GM15510 (cell line): ENCODE measurements around the gene POLR1B.

Experiments used
- POLR2A ChIP-seq: IDR thresholded peaks from 3 replicates; pipeline ENCODE4 v1.6.1; 2011; ENCODE audit warnings: borderline replicate concordance; ENCODE audit not compliant: insufficient read length; ENCODE audit errors: extremely low read depth

POLR1B gene

DNA sequence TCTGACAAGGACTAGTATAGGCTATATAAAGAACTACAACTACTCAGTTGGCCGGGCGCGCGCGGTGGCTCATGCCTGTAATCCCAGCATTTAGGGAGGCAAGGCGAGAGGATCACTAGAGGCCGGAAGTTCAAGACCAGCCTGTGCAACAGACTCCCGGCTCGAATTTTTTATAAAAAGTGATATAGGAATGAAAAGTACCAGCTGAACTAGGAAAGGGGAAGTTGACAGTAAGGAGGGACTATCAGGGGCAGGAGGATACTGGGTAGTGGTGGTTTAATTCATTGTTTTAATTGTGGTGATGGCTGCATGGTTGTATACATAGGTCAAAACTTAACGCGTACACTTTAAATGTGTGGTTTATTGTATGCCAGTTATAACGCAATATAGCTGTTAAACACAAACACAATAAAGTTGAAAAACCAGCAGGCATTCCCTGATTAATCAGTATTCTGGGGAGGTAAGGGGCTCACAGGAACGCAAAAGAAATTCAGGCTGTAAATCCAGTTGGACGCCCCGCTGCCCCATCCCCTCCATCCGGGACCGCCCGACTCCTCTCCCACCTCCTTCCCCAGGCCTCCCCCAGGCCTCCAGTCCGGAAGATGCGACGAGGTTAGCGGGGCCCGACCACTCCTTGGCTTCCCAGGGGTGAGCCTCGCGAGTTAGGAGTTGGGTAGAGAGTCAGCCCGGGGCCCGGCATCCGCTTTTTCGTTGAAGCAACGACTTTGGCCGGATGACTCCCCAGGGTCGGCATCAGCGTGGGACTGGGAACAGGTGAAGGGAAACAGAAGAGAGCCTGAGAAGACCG is 746 bp upstream of the POLR1B start:
- peak; percentile 76 for TF ChIP-seq POLR2A

DNA sequence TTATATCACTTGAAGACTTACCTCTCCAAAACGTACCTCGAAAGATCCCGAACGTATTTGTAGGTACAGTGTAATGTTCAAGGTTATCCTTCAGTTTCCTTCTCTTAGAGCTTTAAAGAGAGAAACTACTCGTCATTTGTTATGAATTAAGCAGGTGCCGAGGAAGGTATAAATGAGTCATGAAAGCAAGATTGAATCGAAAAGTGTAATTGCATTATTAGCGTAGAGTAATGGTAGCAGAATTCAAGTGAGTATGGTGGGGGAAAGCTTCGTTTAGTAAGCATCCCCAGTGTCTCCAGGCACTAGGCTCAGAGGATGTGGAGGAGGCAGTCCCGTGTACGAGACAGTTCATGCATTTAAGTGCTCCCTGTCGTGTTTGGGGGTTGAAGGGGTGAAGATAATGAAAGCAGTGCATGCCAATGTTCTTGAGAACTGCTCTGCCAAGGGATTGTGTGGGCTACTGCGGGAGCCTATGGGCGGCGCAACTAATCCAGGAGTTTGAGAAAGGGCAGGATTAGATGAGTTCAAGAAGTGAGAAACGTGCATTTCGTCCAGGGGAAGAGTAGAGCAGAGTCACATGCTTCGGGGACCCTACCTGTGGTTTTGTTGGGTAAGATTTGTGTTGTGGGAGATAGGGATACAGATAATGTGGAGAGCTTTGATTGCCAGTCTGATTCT is 858 bp downstream of the POLR1B start:
- TF ChIP-seq POLR2A = no peak

- no peak for TF ChIP-seq POLR2A
These were observed 5.1 kb downstream of the POLR1B start for GRCh38 chr2:112547333-112547732.

GRCh38 chr2:112548980-112549379 is 6.7 kb downstream of the POLR1B start:
- TF ChIP-seq POLR2A = no peak

DNA sequence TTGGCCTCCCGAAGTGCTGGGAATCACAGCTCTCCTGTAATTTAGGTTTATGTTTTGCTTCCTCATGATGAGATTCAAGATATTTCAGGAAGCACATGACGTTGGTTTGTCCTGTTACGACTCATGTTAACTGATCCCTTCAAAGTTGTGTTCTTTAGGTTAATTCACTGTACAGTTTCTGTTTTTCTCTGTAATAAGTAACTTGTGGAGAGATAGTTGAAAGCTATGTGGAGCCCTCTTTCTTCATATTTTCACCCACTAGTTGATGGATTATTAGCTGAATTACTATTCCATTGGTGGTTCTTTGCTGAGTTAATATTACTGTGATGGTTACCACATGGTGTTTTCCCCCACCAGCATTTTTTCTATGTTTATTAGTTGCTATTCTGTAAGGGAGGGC is 23.8 kb downstream of the POLR1B start:
- no peak for TF ChIP-seq POLR2A

DNA sequence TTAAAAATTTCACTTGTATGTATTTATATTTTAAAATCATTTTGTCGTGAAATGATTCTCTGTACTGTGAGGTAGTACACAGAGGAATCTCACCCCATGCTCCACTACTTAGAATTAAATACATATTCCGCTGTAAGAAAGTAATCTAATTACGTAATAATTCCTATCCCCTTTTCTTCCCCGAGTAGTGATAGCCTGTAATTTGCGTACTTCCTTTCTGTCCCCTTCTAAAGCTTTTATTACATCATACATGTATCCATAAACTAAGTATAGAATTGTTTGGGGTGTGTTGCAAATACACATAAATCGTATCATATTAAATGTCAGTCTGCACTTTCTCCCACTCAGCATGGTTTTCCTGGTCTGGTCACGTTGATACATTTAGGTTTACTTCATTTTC is 29.7 kb downstream of the POLR1B start:
- no peak for TF ChIP-seq POLR2A

GRCh38 chr2:112577756-112578155 is 35.5 kb downstream of the POLR1B start:
- TF ChIP-seq POLR2A = no peak

DNA sequence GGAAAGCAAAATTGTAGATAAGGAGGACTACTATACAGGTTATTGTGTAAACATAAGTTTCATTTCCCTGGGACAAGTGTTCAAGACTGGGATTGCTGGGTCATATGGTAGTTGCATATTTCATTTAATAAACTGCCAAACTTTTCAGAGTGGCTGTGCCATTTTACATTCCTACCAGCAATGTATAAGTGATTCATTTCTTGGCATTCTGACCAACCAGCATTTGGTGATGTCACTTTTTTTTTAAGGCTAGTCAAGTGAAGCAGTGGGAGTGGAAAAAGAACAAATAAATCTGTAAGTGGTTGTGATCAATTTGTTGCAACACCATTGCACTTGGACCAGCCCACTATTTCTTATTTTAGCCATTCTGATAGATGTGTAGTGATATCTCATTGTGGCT is 37.0 kb downstream of the POLR1B start:
- TF ChIP-seq POLR2A = no peak

GRCh38 chr2:112580084-112580483 is 37.8 kb downstream of the POLR1B start:
- TF ChIP-seq POLR2A = no peak

GRCh38 chr2:112582314-112582746 is 40.1 kb downstream of the POLR1B start:
- no peak for TF ChIP-seq POLR2A

DNA sequence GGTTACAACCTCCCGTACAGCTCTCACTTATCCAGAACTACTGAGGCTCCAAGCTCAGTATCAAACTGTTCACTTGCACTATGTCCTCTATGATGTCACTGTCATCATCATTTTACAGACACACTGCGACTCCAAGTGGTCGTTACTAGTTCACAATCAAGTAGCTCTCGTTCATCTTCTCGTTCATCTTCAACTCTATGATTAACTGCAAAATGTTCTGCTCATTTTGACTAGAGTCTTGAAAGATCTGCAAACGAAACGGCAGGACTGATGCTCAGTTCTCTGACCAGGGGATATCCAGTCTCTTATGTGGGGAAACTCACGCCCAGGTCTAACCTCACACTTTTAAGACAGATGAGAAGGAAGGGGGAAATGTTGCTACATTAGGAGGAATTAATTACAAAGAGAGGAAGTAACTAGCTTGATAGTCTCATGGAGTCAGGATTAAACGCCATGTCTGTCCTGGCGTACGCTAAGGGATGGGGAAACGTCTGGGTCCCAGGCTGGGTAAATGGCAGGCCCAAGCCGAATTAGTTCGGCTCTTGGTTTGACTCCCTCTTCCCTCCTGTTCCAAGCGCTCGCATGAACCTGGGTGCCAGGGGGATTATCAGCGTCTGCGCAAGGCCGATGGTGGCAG is 41.4 kb downstream of the POLR1B start:
- no peak for TF ChIP-seq POLR2A

DNA sequence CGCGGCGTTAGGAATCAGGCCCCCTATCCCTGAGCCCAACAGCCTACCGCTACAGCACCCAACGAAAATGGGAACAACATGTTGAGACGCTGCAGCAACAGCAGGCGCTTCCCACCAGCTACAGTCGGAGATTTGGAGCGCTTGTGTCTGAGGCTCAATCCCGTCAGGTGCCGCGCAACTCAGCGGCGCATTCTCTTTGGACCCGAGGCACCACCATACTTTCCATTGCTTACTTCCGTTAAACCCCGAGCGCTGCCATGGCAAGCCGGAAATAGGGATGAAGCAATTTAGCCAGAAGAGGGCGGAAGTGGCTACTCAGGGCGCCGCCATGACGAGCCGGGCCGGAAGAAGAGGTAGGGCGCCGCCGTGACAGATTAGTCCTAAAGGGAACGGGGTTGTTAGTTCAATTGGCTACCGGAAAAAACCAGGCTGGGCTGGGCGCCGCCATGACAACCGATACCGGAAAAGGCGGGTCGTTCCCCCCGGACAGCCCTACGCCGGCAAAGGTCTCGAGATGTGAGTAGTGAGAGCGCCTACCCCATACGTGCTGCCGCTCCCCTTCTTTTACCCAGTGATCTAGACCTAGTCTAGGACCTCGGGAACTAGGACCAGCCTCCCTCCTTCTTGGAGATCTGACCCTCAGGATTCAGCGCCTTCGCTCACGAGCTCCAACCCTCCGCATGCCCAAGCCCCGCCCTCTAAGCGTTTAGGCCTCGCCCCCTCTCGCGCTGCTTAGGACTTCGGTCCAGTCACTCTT is 42.0 kb downstream of the POLR1B start, which contains the start of gene CHCHD5:
Gene CHCHD5 (plus strand): TSS at position 476 of the 757 bp plus-strand sequence. CDS start 39 bp downstream, at position 515.
- TF ChIP-seq POLR2A = peak; percentile 64

DNA sequence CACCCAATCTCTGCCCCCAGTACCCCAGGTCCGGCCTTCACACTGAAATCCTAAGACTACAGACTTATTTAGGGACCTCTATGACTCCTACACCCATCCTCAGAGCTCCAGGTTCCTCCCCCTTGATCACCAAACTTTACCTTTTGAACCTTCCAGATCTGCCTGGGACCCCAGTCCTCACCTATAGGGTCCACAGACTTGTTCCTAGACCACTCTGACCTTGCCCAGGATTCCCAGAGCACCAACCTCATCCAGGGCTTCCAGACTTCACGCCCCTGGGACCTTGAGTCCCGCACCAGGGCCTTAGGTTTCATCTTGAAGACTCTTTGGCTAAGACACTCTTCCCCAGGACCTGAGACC is 42.6 kb downstream of the POLR1B start:
- TF ChIP-seq POLR2A = no peak

- no peak for TF ChIP-seq POLR2A
These were observed 43.1 kb downstream of the POLR1B start for GRCh38 chr2:112585400-112585799.
